HepG2 (cell line): Measurements from ENCODE around the gene ZFP64. TPM values are rescaled to one million over a fixed set of nuclear protein-coding genes. Genes with fewer than 3 reads are reported as not detected.

ENCODE experiments used
- BCLAF1 ChIP-seq: fragments of 450-650 bp; IDR thresholded peaks from 2 replicates; pipeline ENCODE4 v1.6.1; 2017; ENCODE audit warnings: mild to moderate bottlenecking
- CREB1 ChIP-seq, 2 experiments: fragments of 450-650 bp in 1 of 2; IDR thresholded peaks; 2 replicates each; pipeline ENCODE4 v1.6.1; 2016 to 2017; ENCODE audit warnings: control low read depth in 1 of 2, mild to moderate bottlenecking in 1 of 2, missing compliant biosample characterization in 1 of 2, missing genetic modification characterization in 1 of 2
- GABPA ChIP-seq, 2 experiments: IDR thresholded peaks; 2 replicates each; pipeline ENCODE4 v1.6.1; 2011 to 2016; ENCODE audit warnings: low read depth in 2 of 2, low read length in 1 of 2, missing biosample characterization in 1 of 2, missing genetic modification characterization in 1 of 2
- GLMP ChIP-seq: sonication (generic); formaldehyde crosslinking; IDR thresholded peaks from 2 replicates; pipeline ENCODE4 v1.9.0; 2021; ENCODE audit warnings: missing genetic modification reagents, mild to moderate bottlenecking, borderline replicate concordance
- KLF6 ChIP-seq: IDR thresholded peaks from 2 replicates; pipeline ENCODE4 v1.8.0; 2016; ENCODE audit warnings: missing biosample characterization, missing genetic modification reagents
- KLF9 ChIP-seq: IDR thresholded peaks from 2 replicates; pipeline ENCODE4 v1.6.1; 2016; ENCODE audit warnings: low read depth
- MLX ChIP-seq: IDR thresholded peaks from 2 replicates; pipeline ENCODE4 v1.6.1; 2016
- MTF2 ChIP-seq: sonication (generic); formaldehyde crosslinking; IDR thresholded peaks from 2 replicates; pipeline ENCODE4 v1.5.0; 2020; ENCODE audit warnings: missing genetic modification reagents, borderline replicate concordance
- NCOA2 ChIP-seq: sonication (generic); formaldehyde crosslinking; IDR thresholded peaks from 2 replicates; pipeline ENCODE4 v1.8.0; 2022; ENCODE audit warnings: inconsistent platforms
- NFE2L1 ChIP-seq: sonication (generic); formaldehyde crosslinking; IDR thresholded peaks from 2 replicates; pipeline ENCODE4 v1.4.0; 2020; ENCODE audit warnings: missing genetic modification reagents, mild to moderate bottlenecking, borderline replicate concordance
- REST ChIP-seq, 2 experiments: IDR thresholded peaks; 2 replicates each; pipeline ENCODE4 v1.6.1; 2011 to 2012; ENCODE audit warnings: low read length in 2 of 2, borderline replicate concordance in 1 of 2, low read depth in 1 of 2, mild to moderate bottlenecking in 1 of 2, moderate library complexity in 1 of 2
- SALL1 ChIP-seq: sonication (generic); formaldehyde crosslinking; IDR thresholded peaks from 2 replicates; pipeline ENCODE4 v1.8.0; 2022; ENCODE audit warnings: mild to moderate bottlenecking, missing genetic modification reagents
- THRA ChIP-seq: sonication (generic); formaldehyde crosslinking; IDR thresholded peaks from 2 replicates; pipeline ENCODE4 v1.4.0; 2020; ENCODE audit warnings: missing genetic modification reagents, borderline replicate concordance
- U2AF2 ChIP-seq: fragments of 200-400 bp; formaldehyde crosslinking; IDR thresholded peaks from 2 replicates; pipeline ENCODE4 v1.6.1; 2017; ENCODE audit warnings: low read depth, mild to moderate bottlenecking, low read length
- ZNF12 ChIP-seq: sonication (generic); formaldehyde crosslinking; IDR thresholded peaks from 2 replicates; pipeline ENCODE4 v1.5.0; 2020; ENCODE audit warnings: missing genetic modification reagents
- ZNF331 ChIP-seq: sonication (generic); formaldehyde crosslinking; IDR thresholded peaks from 2 replicates; pipeline ENCODE4 v1.4.0; 2020; ENCODE audit warnings: missing genetic modification reagents
- ZNF570 ChIP-seq: sonication (generic); formaldehyde crosslinking; IDR thresholded peaks from 2 replicates; pipeline ENCODE4 v1.4.0; 2020; ENCODE audit warnings: mild to moderate bottlenecking, missing genetic modification reagents, borderline replicate concordance
- ZNF589 ChIP-seq: sonication (generic); formaldehyde crosslinking; conservative IDR thresholded peaks from 2 replicates; pipeline ENCODE4 v1.8.0; 2022; ENCODE audit warnings: mild to moderate bottlenecking, moderate library complexity, missing genetic modification reagents
- polyA plus RNA-seq, 8 experiments: library from polyadenylated mRNA; depleted of rRNA in 3 of 8; stranded (reverse) in 7 of 8; unstranded in 1 of 8; fragments of >200 nt; fragmentation: Illumina TruSeq in 4 of 8; extraction: Trizol in 4 of 8; gene quantifications; 2 replicates each; pipeline versions ENCODE4 v1.2.1 to v1.2.3, GENCODE V29; 2011 to 2016; ENCODE audit warnings: low read depth in 4 of 8, missing spikeins in 1 of 8, mixed read lengths in 1 of 8; ENCODE audit not compliant: insufficient read depth in 1 of 8
- total RNA-seq, 5 experiments: library from RNA; depleted of rRNA; stranded (reverse); fragments of >200 nt; fragmentation: Illumina TruSeq; extraction: Trizol; gene quantifications; 2 replicates each; pipeline ENCODE4 v1.2.3, GENCODE V29; 2016; ENCODE audit warnings: low read depth in 1 of 5

ZFP64 gene
- total and polyA plus RNA-seq, 2 of the 13 experiments (the other 11 are each of a cell fraction or from before 2014, with no cell fraction given): 12.0 to 24.3 TPM

GRCh38 chr20:52191916-52192718, 538 bp upstream of the ZFP64 start (continued):
- no peak for TF ChIP-seq GLMP
- no peak for TF ChIP-seq GABPA (IDR thresholded peaks at IDR 0.05; ENCODE audit: low read depth, low read length)
- TF ChIP-seq GABPA (CRISPR knock-in tag; IDR thresholded peaks at IDR 0.05; ENCODE audit: low read depth): no peak
- peak; percentile 89; the same call in 1 of the 2 replicates for TF ChIP-seq THRA (CRISPR knock-in tag)
- TF ChIP-seq ZNF589: 0 out of 2 replicates have a peak, but pooled peaks have one; percentile 26
- 0 out of 4 replicates have a peak, but pooled peaks of 1 of the 2 experiments have one; percentile 8 for TF ChIP-seq REST (IDR thresholded peaks at IDR 0.05; ENCODE audit: borderline replicate concordance in 1 of 2, low read depth in 1 of 2, low read length in 2 of 2)
- no peak; the same call in 1 of the 2 replicates for TF ChIP-seq NFE2L1
- TF ChIP-seq U2AF2: 0 out of 2 replicates have a peak, but pooled peaks have one; percentile 11
- no peak for TF ChIP-seq NCOA2 (CRISPR knock-in tag)
- no peak for TF ChIP-seq ZNF12 (CRISPR knock-in tag)
- TF ChIP-seq KLF6 (CRISPR knock-in tag): peak; percentile 19; the same call in 1 of the 2 replicates
- TF ChIP-seq KLF9 (CRISPR knock-in tag): peak; percentile 78; the same call in 1 of the 2 replicates
- peak; percentile 17; the same call in 1 of the 2 replicates for TF ChIP-seq ZNF331 (CRISPR knock-in tag)
- no peak for TF ChIP-seq BCLAF1
- no peak; the same call in 1 of the 2 replicates for TF ChIP-seq ZNF570
- TF ChIP-seq CREB1 (IDR thresholded peaks at IDR 0.05): no peak
- TF ChIP-seq CREB1 (CRISPR knock-in tag; IDR thresholded peaks at IDR 0.05): no peak
- no peak; the same call in 1 of the 2 replicates for TF ChIP-seq MLX (CRISPR knock-in tag)
- TF ChIP-seq MTF2: no peak
- TF ChIP-seq SALL1 (CRISPR knock-in tag): peak; percentile 68; the same call in 1 of the 2 replicates
